GM12873 (cell line): Measurements from ENCODE around the gene RNASE13.

Experiments used
- CTCF ChIP-seq: IDR thresholded peaks from 2 replicates; pipeline ENCODE4 v1.5.1; 2012; ENCODE audit warnings: low read depth, mild to moderate bottlenecking, moderate library complexity, low read length, control low read depth; ENCODE audit not compliant: insufficient read depth; ENCODE audit errors: missing control alignments

Gene RNASE13

GRCh38 chr14:21030531-21030930, 4.1 kb downstream of the RNASE13 start:
- TF ChIP-seq CTCF: no peak

- TF ChIP-seq CTCF: no peak
Observed at GRCh38 chr14:21029917-21030316, 4.7 kb downstream of the RNASE13 start, which contains the start of gene TPPP2. TSS of gene TPPP2 (plus strand) at chr14:21030217. CDS start at chr14:21030582, 365 bp downstream.

- TF ChIP-seq CTCF: no peak
Observed at GRCh38 chr14:21026988-21027315, 7.7 kb downstream of the RNASE13 start.

GRCh38 chr14:21026274-21026987, 8.2 kb downstream of the RNASE13 start:
- no peak for TF ChIP-seq CTCF

GRCh38 chr14:21025371-21026273, 9.0 kb downstream of the RNASE13 start:
- TF ChIP-seq CTCF: no peak

GRCh38 chr14:21024585-21025370, 9.8 kb downstream of the RNASE13 start, which contains the start of gene NDRG2:
TSS of gene NDRG2 (minus strand) at chr14:21025061. CDS start at chr14:21023315, 1,746 bp downstream.
- no peak for TF ChIP-seq CTCF
